K562 (cell line): ENCODE data around the gene AIFM1. TPM values are rescaled to one million over a fixed set of nuclear protein-coding genes. Genes with fewer than 3 reads are reported as not detected.
A peak's percentile ranks its signal among the peaks of the same experiment; 100 is the strongest.

Experiments
- ARNT ChIP-seq, 2 experiments: fragments of 450-650 bp; IDR thresholded peaks; 2 replicates each; pipeline ENCODE4 v1.6.1; 2016; ENCODE audit warnings: mild to moderate bottlenecking in 1 of 2
- BDP1 ChIP-seq: IDR thresholded peaks from 3 replicates; pipeline ENCODE4 v1.6.1; 2011; ENCODE audit not compliant: insufficient read length, insufficient read depth
- C11orf30 ChIP-seq: fragments of 450-650 bp; IDR thresholded peaks from 2 replicates; pipeline ENCODE4 v1.6.1; 2016; ENCODE audit warnings: low read depth, mild to moderate bottlenecking
- CREM ChIP-seq: IDR thresholded peaks from 2 replicates; pipeline ENCODE4 v1.6.1; 2014; ENCODE audit warnings: antibody characterized with exemption, low read depth
- CTBP1 ChIP-seq: fragments of 450-650 bp; IDR thresholded peaks from 2 replicates; pipeline ENCODE4 v1.6.1; 2016; ENCODE audit warnings: borderline replicate concordance
- GTF2A2 ChIP-seq: IDR thresholded peaks from 2 replicates; pipeline ENCODE4 v1.6.1; 2016; ENCODE audit warnings: mild to moderate bottlenecking, missing genetic modification characterization, missing compliant biosample characterization
- HCFC1 ChIP-seq: IDR thresholded peaks from 2 replicates; pipeline ENCODE4 v1.6.1; 2012; ENCODE audit warnings: low read depth, low read length, improper control_type of control experiment
- HDAC8 ChIP-seq: fragments of 450-650 bp; IDR thresholded peaks from 2 replicates; pipeline ENCODE4 v1.6.1; 2016; ENCODE audit warnings: mild to moderate bottlenecking, missing genetic modification characterization, moderate library complexity, missing compliant biosample characterization
- JUNB ChIP-seq: fragments of 450-650 bp; formaldehyde crosslinking; conservative IDR thresholded peaks from 2 replicates; pipeline ENCODE4 v1.4.0; 2020; ENCODE audit warnings: mild to moderate bottlenecking
- KHSRP ChIP-seq: fragments of 450-650 bp; IDR thresholded peaks from 2 replicates; pipeline ENCODE4 v1.6.1; 2017
- MYNN ChIP-seq, 2 experiments: sonication (generic); formaldehyde crosslinking in 1 of 2; IDR thresholded peaks; 2 replicates each; pipeline versions ENCODE4 v1.5.0 to v1.6.1; 2016 to 2020; ENCODE audit warnings: antibody characterized with exemption in 1 of 2, missing genetic modification reagents in 1 of 2
- PHF8 ChIP-seq: fragments of 200-600 bp; sonication (generic); IDR thresholded peaks from 2 replicates; pipeline ENCODE4 v1.6.1; 2012; ENCODE audit warnings: mixed run types, mild to moderate bottlenecking, inconsistent platforms, low read length, moderate library complexity, borderline replicate concordance
- POLR2A ChIP-seq: fragments of 450-650 bp; conservative IDR thresholded peaks from 2 replicates; pipeline ENCODE4 v1.6.1; 2016
- PURB ChIP-seq: sonication (generic); formaldehyde crosslinking; IDR thresholded peaks from 2 replicates; pipeline ENCODE4 v1.9.0; 2021; ENCODE audit warnings: low read depth, mild to moderate bottlenecking, missing genetic modification reagents
- SREBF2 ChIP-seq: sonication (generic); formaldehyde crosslinking; IDR thresholded peaks from 2 replicates; pipeline ENCODE4 v1.4.0; 2020; ENCODE audit warnings: mild to moderate bottlenecking, missing genetic modification reagents
- TARDBP ChIP-seq: fragments of 450-650 bp; IDR thresholded peaks from 2 replicates; pipeline ENCODE4 v1.6.1; 2016
- ZBED1 ChIP-seq: IDR thresholded peaks from 2 replicates; pipeline ENCODE4 v1.6.1; 2014
- ZNF354B ChIP-seq: fragments of 250-450 bp; sonication (Bioruptor Pico); IDR thresholded peaks from 2 replicates; pipeline ENCODE4 v1.4.0; 2020
- ZNF57 ChIP-seq: fragments of 450-650 bp; formaldehyde crosslinking; IDR thresholded peaks from 2 replicates; pipeline ENCODE4 v1.4.0; 2020; ENCODE audit warnings: mild to moderate bottlenecking, moderate library complexity
- polyA plus RNA-seq, 8 experiments: library from polyadenylated mRNA; depleted of rRNA in 4 of 8; stranded (reverse) in 5 of 8; unstranded in 3 of 8; fragments of >200 nt; fragmentation: Nextera tagmentation in 2 of 8; fragmentation: Illumina TruSeq in 1 of 8; extraction: Ambion mirVana in 2 of 8; extraction: Trizol in 1 of 8; gene quantifications; 2 replicates each; pipeline versions ENCODE4 v1.2.1 to v1.2.3, GENCODE V29; 2011 to 2014; ENCODE audit warnings: inconsistent platforms in 1 of 8, missing spikeins in 1 of 8
- total RNA-seq, 7 experiments: library from RNA; depleted of rRNA in 6 of 7; stranded (reverse); fragments of >200 nt in 6 of 7; fragmentation: Illumina TruSeq in 2 of 7; extraction: Trizol in 2 of 7; gene quantifications; 2 replicates each; pipeline versions ENCODE4 v1.2.1 to v1.2.3, GENCODE V29; 2011 to 2021; ENCODE audit warnings: low replicate concordance in 1 of 7
- TF ChIP-seq, protein P1 (sequence below), 3 experiments: IDR thresholded peaks in 2 of 3; conservative IDR thresholded peaks in 1 of 3; 2 replicates each; pipeline ENCODE4 v1.5.1; 2011 to 2012; ENCODE audit warnings: low read length in 3 of 3, mild to moderate bottlenecking in 3 of 3, control low read depth in 2 of 3, improper control_type of control experiment in 1 of 3, inconsistent platforms in 1 of 3, low read depth in 1 of 3, mixed read lengths in 1 of 3, moderate library complexity in 1 of 3; ENCODE audit not compliant: insufficient read depth in 2 of 3
- TF ChIP-seq, protein P2 (sequence below): fragments of 250-450 bp; sonication (Bioruptor Pico); IDR thresholded peaks from 2 replicates; pipeline ENCODE4 v1.8.0; 2021; ENCODE audit warnings: borderline replicate concordance, mild to moderate bottlenecking, moderate library complexity; ENCODE audit not compliant: poor library complexity, severe bottlenecking
- TF ChIP-seq, protein P3 (sequence below): fragments of 250-450 bp; sonication (Bioruptor Pico); IDR thresholded peaks from 2 replicates; pipeline ENCODE4 v1.8.0; 2022; ENCODE audit warnings: moderate library complexity, mild to moderate bottlenecking, inconsistent platforms
- TF ChIP-seq, protein P4 (sequence below): fragments of 450-650 bp; formaldehyde crosslinking; IDR thresholded peaks from 2 replicates; pipeline ENCODE4 v1.4.0; 2020; ENCODE audit warnings: mild to moderate bottlenecking, moderate library complexity
- TF ChIP-seq, protein P5 (sequence below): fragments of 200-400 bp; formaldehyde crosslinking; IDR thresholded peaks from 2 replicates; pipeline ENCODE4 v1.6.1; 2017; ENCODE audit warnings: mild to moderate bottlenecking, low read depth, low read length, moderate library complexity

The AIFM1 gene
- total and polyA plus RNA-seq, 9 of the 15 experiments (the other 6 are each of a cell fraction or from before 2014, with no cell fraction given): 51.0 to 117 (median 91.2) TPM

DNA sequence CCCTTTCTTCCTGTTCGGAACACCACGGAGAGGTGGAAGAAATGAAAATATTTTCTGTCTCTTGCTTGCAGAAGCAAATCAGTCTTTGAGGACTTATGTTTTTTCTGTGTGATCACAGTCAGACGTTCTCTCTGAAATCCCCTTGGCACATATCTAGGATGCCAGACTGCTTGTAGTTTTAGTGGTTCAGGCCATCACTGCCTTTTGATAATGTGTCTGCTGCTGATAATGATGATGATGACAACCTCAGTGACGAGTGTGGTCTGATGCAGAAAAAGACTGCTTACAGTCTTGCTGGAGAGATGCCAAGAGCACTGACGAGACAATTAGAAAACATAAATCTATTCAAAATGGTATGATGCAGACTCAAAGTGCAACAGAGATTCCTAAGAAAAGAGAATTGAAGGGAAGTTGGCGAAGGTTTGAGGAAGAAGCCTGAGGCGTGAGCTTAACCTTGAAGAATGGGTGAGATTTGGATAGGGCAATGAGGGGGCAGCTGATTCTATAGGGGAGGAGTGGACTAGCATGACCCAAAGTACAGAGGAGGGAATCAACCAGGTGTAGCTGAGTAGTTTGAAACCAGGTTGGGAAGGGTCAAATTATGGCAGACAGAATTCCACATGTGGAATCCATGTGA lies 14.1 kb upstream of the AIFM1 start (continued):
- TF ChIP-seq, protein P1, sequence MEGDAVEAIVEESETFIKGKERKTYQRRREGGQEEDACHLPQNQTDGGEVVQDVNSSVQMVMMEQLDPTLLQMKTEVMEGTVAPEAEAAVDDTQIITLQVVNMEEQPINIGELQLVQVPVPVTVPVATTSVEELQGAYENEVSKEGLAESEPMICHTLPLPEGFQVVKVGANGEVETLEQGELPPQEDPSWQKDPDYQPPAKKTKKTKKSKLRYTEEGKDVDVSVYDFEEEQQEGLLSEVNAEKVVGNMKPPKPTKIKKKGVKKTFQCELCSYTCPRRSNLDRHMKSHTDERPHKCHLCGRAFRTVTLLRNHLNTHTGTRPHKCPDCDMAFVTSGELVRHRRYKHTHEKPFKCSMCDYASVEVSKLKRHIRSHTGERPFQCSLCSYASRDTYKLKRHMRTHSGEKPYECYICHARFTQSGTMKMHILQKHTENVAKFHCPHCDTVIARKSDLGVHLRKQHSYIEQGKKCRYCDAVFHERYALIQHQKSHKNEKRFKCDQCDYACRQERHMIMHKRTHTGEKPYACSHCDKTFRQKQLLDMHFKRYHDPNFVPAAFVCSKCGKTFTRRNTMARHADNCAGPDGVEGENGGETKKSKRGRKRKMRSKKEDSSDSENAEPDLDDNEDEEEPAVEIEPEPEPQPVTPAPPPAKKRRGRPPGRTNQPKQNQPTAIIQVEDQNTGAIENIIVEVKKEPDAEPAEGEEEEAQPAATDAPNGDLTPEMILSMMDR (IDR thresholded peaks at IDR 0.05 in 2 of 3, conservative IDR thresholded peaks at IDR 0.05 in 1 of 3; ENCODE audit: insufficient read depth in 2 of 3, low read depth in 1 of 3, low read length in 3 of 3): no peak
- peak; percentile 94 for TF ChIP-seq CREM
- TF ChIP-seq SREBF2 (CRISPR knock-in tag): no peak
- no peak for TF ChIP-seq HDAC8 (tag)
- TF ChIP-seq ARNT (IDR thresholded peaks at IDR 0.05): peak; percentile 95 to 99
- TF ChIP-seq MYNN (IDR thresholded peaks at IDR 0.05): peak; percentile 86
- no peak for TF ChIP-seq MYNN (CRISPR knock-in tag; IDR thresholded peaks at IDR 0.05)
- TF ChIP-seq PURB (CRISPR knock-in tag): no peak
- 0 out of 2 replicates have a peak, but pooled peaks have one; percentile 6 for TF ChIP-seq HCFC1
- TF ChIP-seq ZNF57: no peak
- peak; percentile 93 for TF ChIP-seq C11orf30
- TF ChIP-seq TARDBP: peak; percentile 82; the same call in 1 of the 2 replicates
- TF ChIP-seq, protein P2, sequence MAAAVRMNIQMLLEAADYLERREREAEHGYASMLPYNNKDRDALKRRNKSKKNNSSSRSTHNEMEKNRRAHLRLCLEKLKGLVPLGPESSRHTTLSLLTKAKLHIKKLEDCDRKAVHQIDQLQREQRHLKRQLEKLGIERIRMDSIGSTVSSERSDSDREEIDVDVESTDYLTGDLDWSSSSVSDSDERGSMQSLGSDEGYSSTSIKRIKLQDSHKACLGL (CRISPR knock-in tag): no peak
- TF ChIP-seq KHSRP: peak; percentile 92
- TF ChIP-seq JUNB (CRISPR knock-in tag): no peak
- no peak for TF ChIP-seq POLR2A
- no peak for TF ChIP-seq BDP1
- TF ChIP-seq, protein P3, sequence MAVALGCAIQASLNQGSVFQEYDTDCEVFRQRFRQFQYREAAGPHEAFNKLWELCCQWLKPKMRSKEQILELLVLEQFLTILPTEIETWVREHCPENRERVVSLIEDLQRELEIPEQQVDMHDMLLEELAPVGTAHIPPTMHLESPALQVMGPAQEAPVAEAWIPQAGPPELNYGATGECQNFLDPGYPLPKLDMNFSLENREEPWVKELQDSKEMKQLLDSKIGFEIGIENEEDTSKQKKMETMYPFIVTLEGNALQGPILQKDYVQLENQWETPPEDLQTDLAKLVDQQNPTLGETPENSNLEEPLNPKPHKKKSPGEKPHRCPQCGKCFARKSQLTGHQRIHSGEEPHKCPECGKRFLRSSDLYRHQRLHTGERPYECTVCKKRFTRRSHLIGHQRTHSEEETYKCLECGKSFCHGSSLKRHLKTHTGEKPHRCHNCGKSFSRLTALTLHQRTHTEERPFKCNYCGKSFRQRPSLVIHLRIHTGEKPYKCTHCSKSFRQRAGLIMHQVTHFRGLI (CRISPR knock-in tag): no peak
- TF ChIP-seq, protein P4, sequence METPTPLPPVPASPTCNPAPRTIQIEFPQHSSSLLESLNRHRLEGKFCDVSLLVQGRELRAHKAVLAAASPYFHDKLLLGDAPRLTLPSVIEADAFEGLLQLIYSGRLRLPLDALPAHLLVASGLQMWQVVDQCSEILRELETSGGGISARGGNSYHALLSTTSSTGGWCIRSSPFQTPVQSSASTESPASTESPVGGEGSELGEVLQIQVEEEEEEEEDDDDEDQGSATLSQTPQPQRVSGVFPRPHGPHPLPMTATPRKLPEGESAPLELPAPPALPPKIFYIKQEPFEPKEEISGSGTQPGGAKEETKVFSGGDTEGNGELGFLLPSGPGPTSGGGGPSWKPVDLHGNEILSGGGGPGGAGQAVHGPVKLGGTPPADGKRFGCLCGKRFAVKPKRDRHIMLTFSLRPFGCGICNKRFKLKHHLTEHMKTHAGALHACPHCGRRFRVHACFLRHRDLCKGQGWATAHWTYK (CRISPR knock-in tag): 0 out of 2 replicates have a peak, but pooled peaks have one; percentile 30
- TF ChIP-seq, protein P5, sequence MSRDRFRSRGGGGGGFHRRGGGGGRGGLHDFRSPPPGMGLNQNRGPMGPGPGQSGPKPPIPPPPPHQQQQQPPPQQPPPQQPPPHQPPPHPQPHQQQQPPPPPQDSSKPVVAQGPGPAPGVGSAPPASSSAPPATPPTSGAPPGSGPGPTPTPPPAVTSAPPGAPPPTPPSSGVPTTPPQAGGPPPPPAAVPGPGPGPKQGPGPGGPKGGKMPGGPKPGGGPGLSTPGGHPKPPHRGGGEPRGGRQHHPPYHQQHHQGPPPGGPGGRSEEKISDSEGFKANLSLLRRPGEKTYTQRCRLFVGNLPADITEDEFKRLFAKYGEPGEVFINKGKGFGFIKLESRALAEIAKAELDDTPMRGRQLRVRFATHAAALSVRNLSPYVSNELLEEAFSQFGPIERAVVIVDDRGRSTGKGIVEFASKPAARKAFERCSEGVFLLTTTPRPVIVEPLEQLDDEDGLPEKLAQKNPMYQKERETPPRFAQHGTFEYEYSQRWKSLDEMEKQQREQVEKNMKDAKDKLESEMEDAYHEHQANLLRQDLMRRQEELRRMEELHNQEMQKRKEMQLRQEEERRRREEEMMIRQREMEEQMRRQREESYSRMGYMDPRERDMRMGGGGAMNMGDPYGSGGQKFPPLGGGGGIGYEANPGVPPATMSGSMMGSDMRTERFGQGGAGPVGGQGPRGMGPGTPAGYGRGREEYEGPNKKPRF: no peak
- TF ChIP-seq CTBP1: peak; percentile 88; the same call in 1 of the 2 replicates
- TF ChIP-seq GTF2A2: no peak
- no peak for TF ChIP-seq PHF8
- TF ChIP-seq ZNF354B (CRISPR knock-in tag): no peak
- peak; percentile 91 for TF ChIP-seq ZBED1
